Endometrial microvascular endothelial cells (primary cell): ENCODE data around the gene SPANXA2. TPM values are rescaled to one million over a fixed set of nuclear protein-coding genes. Genes with fewer than 3 reads are reported as not detected.
"Not testable (repeated sequence)": the region's sequence is repeated elsewhere in the genome, so short reads cannot be mapped to it uniquely, and the experiment has no call there.

Experiments used
- in situ Hi-C: cut with HindIII; loops from 2 replicates; pipeline ENCODE4 v1.10.0; 2017; ENCODE audit warnings: low sequenced_read_pairs, low pct_unique_long_range_greater_than_20kb; ENCODE audit errors: inconsistent ontology term
- total RNA-seq: library from RNA; depleted of rRNA; stranded (reverse); fragments of >200 nt; gene quantifications from one replicate; pipeline ENCODE4 v1.2.3, GENCODE V29; 2015; ENCODE audit errors: inconsistent ontology term

Gene SPANXA2, protein sequence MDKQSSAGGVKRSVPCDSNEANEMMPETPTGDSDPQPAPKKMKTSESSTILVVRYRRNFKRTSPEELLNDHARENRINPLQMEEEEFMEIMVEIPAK
- total RNA-seq = not detected

DNA sequence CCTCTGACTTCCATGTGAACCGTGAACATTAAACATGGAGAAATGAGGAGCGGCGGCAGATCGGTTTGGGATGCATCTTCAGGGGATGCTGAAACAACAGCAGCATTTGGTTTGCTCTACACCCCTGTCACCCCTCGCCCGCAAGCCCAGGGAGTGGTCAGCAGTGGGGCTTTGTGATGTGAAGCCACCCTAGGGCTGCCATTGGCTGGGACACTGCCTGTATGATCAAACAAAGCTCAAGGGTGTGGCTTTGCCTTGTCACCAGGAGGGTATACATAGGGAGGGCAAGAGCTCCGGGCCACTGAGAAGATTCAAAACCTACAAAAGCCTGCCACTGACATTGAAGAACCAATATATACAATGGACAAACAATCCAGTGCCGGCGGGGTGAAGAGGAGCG is at the start of gene SPANXA2:
SPANXA2 (plus strand) TSS at position 301 of the 400 bp plus-strand sequence; CDS start at position 361, 60 bp downstream.
- in situ Hi-C loops = not testable (repeated sequence)

DNA sequence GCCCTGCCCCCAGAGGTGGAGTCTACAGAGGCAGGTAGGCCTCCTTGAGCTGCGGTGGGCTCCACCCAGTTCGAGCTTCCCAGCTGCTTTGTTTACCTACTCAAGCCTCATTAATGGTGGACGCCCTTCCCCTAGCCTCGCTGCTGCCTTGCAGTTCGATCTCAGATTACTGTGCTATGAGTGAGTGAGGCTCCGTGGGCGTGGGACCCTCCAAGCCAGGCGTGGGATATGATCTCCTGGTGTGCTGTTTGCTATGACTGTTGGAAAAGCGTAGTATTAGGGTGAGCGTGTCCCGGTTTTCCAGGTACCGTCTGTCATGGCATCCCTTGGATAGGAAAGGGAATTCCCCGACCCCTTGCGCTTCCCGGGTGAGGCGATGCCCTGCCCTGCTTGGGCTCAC is 47.0 kb upstream of the SPANXA2 start:
- in situ Hi-C loops = not testable (repeated sequence)

DNA sequence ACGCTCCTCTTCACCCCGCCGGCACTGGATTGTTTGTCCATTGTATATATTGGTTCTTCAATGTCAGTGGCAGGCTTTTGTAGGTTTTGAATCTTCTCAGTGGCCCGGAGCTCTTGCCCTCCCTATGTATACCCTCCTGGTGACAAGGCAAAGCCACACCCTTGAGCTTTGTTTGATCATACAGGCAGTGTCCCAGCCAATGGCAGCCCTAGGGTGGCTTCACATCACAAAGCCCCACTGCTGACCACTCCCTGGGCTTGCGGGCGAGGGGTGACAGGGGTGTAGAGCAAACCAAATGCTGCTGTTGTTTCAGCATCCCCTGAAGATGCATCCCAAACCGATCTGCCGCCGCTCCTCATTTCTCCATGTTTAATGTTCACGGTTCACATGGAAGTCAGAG is 4.9 kb upstream of the SPANXA2 start, which contains the start of gene SPANXA1:
SPANXA1 (minus strand) TSS at position 101 of the 400 bp plus-strand sequence; CDS start at position 41, 60 bp downstream.
- in situ Hi-C loops = not testable (repeated sequence)

DNA sequence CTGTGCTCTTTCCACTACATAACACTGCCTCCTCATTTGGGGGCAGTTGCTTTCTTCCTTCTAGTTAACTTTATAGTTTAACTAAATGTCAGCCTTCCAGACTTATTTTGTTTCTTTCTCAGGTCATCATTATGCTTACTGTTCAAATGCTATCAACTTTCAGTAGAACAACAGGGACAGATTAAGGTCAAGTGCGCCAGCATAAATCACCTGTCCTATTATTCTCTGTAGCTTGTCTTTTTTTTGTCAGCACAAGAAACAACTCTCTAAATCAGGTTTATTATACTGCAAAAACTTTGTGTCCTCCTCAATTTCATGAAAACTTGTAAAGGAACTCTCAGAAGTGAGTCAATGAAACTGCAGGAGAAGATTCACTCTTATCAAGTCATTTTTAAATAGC is 19.6 kb downstream of the SPANXA2 start:
- in situ Hi-C loops = no loop called here

DNA sequence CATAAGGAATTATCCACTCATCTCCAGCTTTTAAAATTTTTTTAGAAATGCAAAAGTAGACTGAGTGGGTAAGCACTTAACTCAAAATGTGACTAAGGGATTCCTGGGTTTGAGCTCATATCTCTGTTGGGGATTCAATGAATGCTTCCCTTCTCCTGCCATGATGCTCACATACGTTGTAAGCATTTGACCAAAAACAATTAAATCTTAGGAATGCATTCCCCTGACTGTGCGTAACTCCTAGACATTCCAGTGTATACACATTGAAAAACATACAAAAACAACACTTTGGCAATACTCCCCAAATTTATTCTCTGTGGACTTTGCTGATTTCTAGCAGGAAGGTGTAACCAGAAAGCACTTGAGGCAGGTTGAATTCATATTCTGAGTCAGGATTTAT is 29.8 kb downstream of the SPANXA2 start:
- in situ Hi-C loops = no loop called here

DNA sequence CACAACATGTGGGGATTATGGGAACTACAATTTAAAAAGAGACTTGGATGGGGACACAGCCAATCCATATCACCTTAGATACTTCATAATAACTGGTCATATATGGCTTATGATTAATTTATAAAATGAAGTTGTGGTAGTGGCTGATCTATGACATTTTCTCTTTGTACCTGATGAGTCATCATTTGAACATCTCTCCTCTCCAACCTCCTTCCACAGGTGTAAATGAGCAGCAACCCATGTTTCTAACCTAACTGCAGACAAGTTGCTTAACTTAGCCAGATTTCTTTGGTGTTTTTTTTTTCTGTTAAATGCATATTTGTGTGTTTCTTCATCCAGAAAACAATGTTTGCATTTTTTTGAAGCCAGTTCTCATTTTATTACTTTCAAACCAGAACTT is 42.6 kb downstream of the SPANXA2 start:
- in situ Hi-C loops = no loop called here

DNA sequence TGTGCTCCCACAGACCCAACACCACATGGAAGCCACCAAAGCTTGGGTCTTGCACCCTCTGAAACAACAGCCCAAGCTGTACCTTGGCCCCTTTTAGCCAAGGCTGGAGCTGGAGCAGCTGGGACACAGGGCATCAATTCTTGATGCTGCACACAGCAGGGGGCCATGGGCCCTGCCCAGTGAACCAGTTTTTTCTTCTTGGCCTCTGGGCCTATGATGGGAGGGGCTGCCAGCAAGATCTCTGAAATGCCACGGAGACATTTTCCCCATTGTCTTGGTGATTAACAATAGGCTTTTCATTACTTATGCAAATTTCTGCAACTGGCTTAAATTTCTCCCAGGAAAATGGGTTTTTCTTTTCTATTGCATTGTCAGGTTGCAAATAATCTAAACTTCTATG is 49.0 kb downstream of the SPANXA2 start:
- in situ Hi-C loops = no loop called here

Other genes starting within 250 kb of the SPANXA2 start
- not detected for gene SPANXA1, start 5.0 kb upstream of the SPANXA2 start, total RNA-seq
- gene SPANXD, start 109.0 kb downstream of the SPANXA2 start, total RNA-seq = not detected
- not detected for gene MAGEC3, start 248.6 kb downstream of the SPANXA2 start, total RNA-seq